HG03432 (cell line): ENCODE measurements around the gene KCNH8.
"Not testable (repeated sequence)": the region's sequence is repeated elsewhere in the genome, so short reads cannot be mapped to it uniquely, and the experiment has no call there.

Experiments
- ATAC-seq: cut with Tn5 transposase; IDR thresholded peaks from one replicate; pipeline ENCODE4 v1.9.1; 2021; ENCODE audit warnings: mild to moderate bottlenecking, moderate library complexity; ENCODE audit not compliant: unreplicated experiment

KCNH8 gene

GRCh38 chr3:19147905-19148767 is at the start of gene KCNH8:
KCNH8 (plus strand) TSS chr3:19148510; CDS start chr3:19148720, 210 bp downstream.
- ATAC-seq, result no peak

DNA sequence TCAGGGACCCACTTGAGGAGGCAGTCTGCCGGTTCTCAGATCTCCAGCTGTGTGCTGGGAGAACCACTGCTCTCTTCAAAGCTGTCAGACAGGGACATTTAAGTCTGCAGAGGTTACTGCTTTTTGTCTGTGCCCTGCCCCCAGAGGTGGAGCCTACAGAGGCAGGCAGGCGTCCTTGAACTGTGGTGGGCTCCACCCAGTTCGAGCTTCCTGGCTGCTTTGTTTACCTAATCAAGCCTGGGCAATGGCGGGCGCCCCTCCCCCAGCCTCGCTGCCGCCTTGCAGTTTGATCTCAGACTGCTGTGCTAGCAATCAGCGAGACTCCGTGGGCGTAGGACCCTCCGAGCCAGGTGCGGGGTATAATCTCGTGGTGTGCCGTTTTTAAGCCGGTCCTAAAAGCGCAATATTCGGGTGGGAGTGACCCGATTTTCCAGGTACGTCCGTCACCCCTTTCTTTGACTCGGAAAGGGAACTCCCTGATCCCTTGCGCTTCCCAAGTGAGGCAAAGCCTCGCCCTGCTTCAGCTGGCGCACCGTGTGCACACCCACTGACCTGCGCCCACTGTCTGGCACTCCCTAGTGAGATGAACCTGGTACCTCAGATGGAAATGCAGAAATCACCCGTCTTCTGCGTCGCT is 45.5 kb upstream of the KCNH8 start:
- ATAC-seq, result not testable (repeated sequence)

DNA sequence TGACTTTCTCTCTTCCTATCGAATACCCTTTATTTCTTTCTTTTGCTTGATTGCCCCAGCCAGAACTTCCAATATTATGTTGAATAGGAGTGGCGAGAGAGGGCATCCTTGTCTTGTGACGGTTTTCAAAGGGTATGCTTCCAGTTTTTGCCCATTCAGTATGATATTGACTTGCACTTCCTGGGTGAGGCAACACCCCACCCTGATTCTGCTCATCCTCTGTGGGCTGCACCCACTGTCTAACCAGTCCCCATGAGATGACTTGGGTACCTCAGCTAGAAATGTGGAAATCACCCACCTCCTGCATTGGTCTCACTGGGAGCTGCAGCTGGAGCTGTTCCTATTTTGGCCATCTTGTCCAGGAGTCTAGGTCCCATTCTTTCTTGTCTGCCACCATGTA is 44.8 kb upstream of the KCNH8 start:
- no peak for ATAC-seq

DNA sequence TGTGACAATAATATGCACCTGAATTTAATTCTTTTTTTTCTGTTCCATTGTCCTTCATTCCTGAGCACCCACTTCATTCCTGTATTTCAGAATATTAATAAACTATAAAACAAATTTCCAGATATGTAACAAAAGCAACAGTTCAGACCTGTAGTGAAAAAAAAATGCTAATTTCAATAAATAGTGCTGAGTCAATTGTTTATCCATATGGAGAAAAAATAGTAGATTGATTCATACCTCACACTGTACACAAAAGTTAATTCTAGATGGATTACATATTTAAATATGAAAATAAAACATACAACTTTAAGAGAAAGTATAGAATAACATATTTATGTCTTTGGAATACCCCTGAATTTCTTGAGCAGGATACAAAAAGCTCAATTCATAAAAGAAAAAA is 43.9 kb upstream of the KCNH8 start:
- no peak for ATAC-seq

DNA sequence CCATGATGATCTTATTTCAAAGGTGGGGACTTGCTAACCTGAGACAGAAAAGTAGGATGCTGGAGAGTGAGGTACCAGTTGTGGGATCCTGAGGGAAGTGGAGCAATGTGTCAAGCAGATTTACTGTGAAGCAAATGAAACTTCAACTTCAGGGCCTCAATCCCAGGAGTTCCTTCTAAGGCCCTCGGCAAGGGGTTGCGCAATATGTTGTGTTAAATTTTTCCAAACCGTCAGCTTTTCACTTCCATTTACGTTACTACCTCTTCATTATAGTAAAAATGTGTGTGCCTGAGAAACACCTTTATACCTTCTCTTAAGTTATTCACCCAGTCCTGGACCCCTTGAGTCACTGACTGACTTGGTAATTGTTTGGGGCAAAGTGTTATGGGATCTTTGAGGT is 42.5 kb upstream of the KCNH8 start:
- ATAC-seq, result no peak

- ATAC-seq, result no peak
Observed at GRCh38 chr3:19106307-19106706, 42.0 kb upstream of the KCNH8 start.

DNA sequence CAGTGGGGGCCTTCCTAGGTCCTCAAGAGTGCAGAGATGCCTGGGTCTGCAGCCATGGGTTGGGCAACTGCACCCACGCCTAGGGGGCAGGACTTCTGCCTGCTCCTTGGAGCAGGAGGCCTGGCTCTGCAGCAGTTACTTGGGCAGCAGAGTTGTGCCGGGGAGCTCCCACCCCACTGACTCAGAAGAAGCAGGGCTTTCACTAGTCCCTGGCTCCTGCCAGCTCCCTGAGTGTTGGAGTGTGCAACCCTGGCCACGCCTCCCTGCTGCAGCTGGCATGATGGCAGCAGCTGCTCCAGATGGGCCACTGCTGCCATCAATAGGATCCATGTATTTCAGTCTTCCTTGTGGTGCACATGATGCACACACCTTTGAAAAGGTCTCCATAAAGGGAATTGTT is 40.6 kb upstream of the KCNH8 start:
- no peak for ATAC-seq

GRCh38 chr3:19110335-19110895 is 37.9 kb upstream of the KCNH8 start:
- ATAC-seq, result no peak

GRCh38 chr3:19114461-19114860 is 33.8 kb upstream of the KCNH8 start:
- ATAC-seq, result no peak

GRCh38 chr3:19116239-19116638 is 32.1 kb upstream of the KCNH8 start:
- no peak for ATAC-seq

DNA sequence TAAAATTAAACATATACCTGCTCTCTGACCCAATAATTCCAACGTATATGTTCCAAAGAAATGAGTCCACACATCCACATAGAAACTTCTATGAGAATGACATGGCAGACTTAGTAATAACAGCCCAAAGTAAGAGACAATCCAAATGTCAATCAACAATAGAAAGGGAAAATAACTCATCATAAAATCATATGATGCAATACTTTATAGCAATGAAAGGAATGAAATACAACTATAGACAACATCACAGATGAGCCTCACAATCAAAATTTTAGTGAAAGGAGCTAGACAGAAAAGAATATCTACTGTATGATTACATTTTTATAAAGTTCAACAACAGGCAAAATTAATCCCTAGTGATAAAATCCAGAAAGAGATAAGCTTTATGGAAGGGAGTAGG is 23.6 kb upstream of the KCNH8 start:
- ATAC-seq, result no peak

GRCh38 chr3:19139863-19140262 is 8.4 kb upstream of the KCNH8 start:
- no peak for ATAC-seq

DNA sequence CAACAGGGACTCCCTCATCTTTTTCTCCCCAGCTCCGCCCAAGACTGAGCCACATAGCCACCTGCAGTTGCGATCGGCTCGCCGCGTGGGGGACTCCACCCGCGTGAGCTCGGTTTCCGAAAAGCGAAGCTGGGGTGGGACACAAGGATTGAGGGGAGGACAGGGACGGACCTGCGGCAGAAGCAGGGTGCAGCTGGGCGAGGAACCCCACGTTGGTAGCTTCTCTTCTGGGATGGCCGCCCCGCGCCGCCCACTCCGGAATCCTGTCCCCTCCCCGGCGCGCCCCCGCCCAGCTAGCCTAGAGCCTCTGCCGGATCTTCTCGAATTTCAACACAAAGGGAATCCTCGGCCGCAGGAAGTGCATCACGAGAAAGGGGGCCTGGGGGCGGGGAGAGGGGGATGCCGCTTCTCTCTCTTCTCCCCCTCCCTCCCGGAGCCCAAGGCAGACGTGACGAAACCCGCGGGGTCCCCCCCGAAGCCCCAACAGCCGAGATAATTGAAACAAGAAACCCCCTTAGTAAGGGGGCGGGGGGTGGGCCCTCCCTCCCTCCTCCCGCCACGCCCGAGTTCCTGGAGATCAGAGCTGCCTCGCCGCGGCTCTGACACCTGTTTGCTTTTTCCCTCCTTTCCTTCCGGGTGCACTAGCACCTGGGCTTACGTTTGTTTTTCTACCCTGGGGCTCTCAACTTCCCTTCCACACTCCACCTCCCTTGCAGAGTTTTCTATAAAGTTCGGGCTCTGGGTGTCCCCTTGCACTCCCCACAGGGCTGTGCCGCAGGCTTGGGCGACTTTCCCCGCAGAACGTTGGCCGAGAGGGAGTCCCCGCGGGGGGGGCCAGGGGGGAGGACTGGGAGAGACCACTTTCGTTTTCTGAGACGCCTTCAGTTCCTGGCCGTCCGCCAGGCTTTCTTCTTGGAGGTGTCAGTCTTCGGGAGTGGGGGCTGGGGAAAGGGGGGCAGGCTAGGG is 1.3 kb upstream of the KCNH8 start:
- ATAC-seq, result peak; percentile 82

- no peak for ATAC-seq
Observed at GRCh38 chr3:19148768-19149091, 420 bp downstream of the KCNH8 start.

DNA sequence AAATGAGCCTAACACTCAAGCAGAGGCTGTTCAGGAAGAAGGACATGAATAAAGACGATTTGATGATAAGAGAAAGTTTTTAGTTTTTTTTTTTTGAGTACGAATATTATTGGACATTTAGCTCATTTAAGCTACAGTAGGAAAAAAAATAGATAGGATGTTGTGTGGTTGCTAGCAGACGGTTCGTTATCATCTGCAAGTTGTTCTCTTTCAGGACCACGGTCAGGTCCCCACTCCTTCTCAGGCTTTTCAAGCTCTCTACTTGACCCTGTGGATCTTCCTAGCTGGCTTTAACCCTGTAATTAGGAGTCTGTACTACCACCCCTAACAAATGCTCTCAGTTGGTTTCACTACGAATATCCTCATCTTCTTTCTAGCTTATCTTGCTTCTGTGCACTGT is 1.1 kb downstream of the KCNH8 start:
- ATAC-seq, result no peak

DNA sequence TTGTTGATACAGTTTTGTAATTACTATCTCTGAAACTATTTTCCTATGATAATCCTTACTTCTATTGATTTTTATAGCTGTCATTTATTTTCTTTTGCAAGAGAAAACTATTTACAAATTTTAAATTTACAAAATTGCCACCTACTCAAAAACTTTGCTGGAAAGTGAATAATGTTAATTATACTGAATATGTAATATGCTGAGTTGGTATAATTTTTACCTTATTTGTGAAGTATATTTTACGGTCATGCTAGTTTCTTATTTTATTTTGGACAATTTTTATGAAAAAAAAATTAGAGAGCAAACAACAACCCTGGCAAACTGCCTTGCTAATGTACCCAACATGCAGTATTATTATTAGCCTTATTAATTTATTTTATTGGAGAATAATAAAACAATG is 2.9 kb downstream of the KCNH8 start:
- ATAC-seq, result no peak

DNA sequence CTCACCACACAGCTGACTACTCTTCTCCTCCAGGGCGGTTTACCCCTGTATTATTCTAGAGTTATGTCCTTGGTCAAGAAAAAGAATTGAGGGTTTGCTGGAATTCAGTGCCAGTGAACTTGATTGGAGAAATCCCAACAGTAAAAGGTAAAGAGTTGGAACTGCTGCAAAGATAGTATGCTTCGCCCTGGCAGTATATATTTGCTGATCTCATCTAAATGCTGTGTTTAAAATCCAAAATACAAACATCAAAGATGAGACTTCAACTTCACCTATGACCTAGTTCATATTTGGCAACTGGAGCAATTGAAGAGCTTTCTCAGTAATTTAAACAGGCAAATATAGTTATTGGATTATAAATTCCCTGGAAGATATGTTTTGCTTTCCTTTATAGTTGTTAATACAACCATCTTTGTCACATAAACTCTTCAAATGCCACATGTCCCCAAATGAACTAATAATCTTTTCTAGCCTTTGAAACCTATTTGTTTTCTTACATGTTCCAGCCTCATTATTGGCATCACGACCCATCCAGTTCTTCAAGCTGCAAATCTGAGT is 6.5 kb downstream of the KCNH8 start:
- no peak for ATAC-seq

DNA sequence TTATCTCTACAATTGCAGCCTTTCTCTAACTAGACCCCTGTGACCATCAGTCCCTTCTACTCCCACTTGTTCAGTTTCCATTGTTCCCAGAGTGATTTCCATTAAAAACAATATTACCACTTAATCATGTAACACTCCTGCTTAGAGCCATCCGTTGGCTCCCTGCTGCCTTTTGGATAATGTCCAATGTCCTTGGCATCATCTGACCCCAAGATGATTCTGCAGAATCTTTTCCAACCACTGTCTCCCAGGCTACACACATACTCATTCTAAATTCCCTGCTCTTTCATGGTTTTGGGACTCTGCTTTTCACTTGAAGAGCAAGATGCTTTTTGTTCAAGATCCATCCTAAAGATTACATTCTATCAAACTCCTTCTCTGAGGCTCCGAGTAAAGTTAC is 7.1 kb downstream of the KCNH8 start:
- ATAC-seq, result no peak

- no peak for ATAC-seq
Observed at GRCh38 chr3:19159966-19160635, 11.8 kb downstream of the KCNH8 start.

DNA sequence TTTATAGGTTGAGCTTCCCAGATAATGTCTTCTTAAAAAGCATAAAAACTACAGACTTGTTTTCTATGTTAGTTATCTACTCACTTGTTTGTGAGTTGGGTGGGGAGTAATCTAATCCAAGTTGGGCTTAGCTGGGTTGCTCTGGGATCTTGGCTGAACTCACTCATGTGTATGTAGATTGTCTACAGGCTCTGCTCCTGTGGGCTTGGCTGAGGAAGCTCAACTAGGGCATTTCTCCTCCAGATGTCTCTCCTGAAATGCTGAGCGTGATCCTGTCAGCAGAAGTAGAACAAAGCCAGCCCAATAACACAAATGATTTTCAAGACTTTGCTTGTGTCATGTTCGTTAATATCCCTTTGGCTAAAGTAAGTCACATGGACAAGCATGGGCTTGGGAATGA is 17.3 kb downstream of the KCNH8 start:
- no peak for ATAC-seq
